ENCODE results near the gene ROBO1.
A peak's percentile ranks its signal among the peaks of the same experiment; 100 is the strongest.

Gene ROBO1

GRCh38 chr3:79057756-79058155, 710.0 kb downstream of the ROBO1 start:
- Mint-ChIP-seq H3K4me3 (no peak overlapping the region), H3K4me1 (no peaks in the 10 kb centered on the region), H3K9me3 (peaks cover 63% of the 10 kb centered on the region), H3K27me3 (ENCODE audit: low read depth, poor library complexity) (no peaks in the 10 kb centered on the region), H3K36me3 (ENCODE audit: low read depth) (peaks cover 12% of the 10 kb centered on the region), H3K27ac (no peak overlapping the region)
- DNase-seq, result no peak
- no peak for TF ChIP-seq CTCF (IDR thresholded peaks at IDR 0.05)

GRCh38 chr3:79056498-79056897, 711.3 kb downstream of the ROBO1 start:
- no peak for DNase-seq
- Mint-ChIP-seq H3K27me3 (ENCODE audit: low read depth, poor library complexity) (no peaks in the 10 kb centered on the region), H3K4me1 (no peaks in the 10 kb centered on the region), H3K27ac (no peak overlapping the region), H3K9me3 (peaks cover 64% of the 10 kb centered on the region), H3K36me3 (ENCODE audit: low read depth) (peaks cover 18% of the 10 kb centered on the region), H3K4me3 (no peak overlapping the region)
- TF ChIP-seq CTCF (IDR thresholded peaks at IDR 0.05), result no peak

- Mint-ChIP-seq H3K36me3 (ENCODE audit: low read depth) (peaks cover 30% of the 10 kb centered on the region), H3K4me1 (no peaks in the 10 kb centered on the region), H3K27me3 (ENCODE audit: low read depth, poor library complexity) (no peaks in the 10 kb centered on the region), H3K9me3 (peaks cover 67% of the 10 kb centered on the region), H3K4me3 (no peak overlapping the region), H3K27ac (no peak overlapping the region)
- no peak for TF ChIP-seq CTCF (IDR thresholded peaks at IDR 0.05)
- peak; percentile 25 for DNase-seq
These were observed 715.6 kb downstream of the ROBO1 start for GRCh38 chr3:79052054-79052681.

- H3K4me1 Mint-ChIP-seq, result no peaks in the 10 kb centered on the region
- no peak overlapping the region for H3K4me3 Mint-ChIP-seq
- H3K27me3 Mint-ChIP-seq (ENCODE audit: low read depth, poor library complexity), result no peaks in the 10 kb centered on the region
- H3K36me3 Mint-ChIP-seq (ENCODE audit: low read depth), result peaks cover 16% of the 10 kb centered on the region
- H3K9me3 Mint-ChIP-seq, result peaks cover 40% of the 10 kb centered on the region
- TF ChIP-seq CTCF (IDR thresholded peaks at IDR 0.05), result no peak
- no peak overlapping the region for H3K27ac Mint-ChIP-seq
- DNase-seq, result no peak
These were observed 720.2 kb downstream of the ROBO1 start for GRCh38 chr3:79047581-79047980.

GRCh38 chr3:79041621-79042020, 726.2 kb downstream of the ROBO1 start:
- Mint-ChIP-seq H3K27me3 (ENCODE audit: low read depth, poor library complexity) (no peaks in the 10 kb centered on the region), H3K4me3 (no peak overlapping the region), H3K36me3 (ENCODE audit: low read depth) (no peaks in the 10 kb centered on the region), H3K27ac (no peak overlapping the region), H3K4me1 (no peaks in the 10 kb centered on the region), H3K9me3 (no peaks in the 10 kb centered on the region)
- no peak for DNase-seq
- no peak for TF ChIP-seq CTCF (IDR thresholded peaks at IDR 0.05)

- DNase-seq, result no peak
- H3K4me3 Mint-ChIP-seq, result no peak overlapping the region
- H3K36me3 Mint-ChIP-seq (ENCODE audit: low read depth), result no peaks in the 10 kb centered on the region
- no peaks in the 10 kb centered on the region for H3K4me1 Mint-ChIP-seq
- H3K27ac Mint-ChIP-seq, result no peak overlapping the region
- H3K9me3 Mint-ChIP-seq, result no peaks in the 10 kb centered on the region
- TF ChIP-seq CTCF (IDR thresholded peaks at IDR 0.05), result no peak
- no peaks in the 10 kb centered on the region for H3K27me3 Mint-ChIP-seq (ENCODE audit: low read depth, poor library complexity)
These were observed 727.1 kb downstream of the ROBO1 start for GRCh38 chr3:79040701-79041100.
